Measurements from ENCODE around the gene MUC12. TPM values are rescaled to one million over a fixed set of nuclear protein-coding genes. Genes with fewer than 3 reads are reported as not detected.

MUC12 gene
- total RNA-seq, 4 donors from 2014 or later: 4.8 to 31.8 (median 9.0) TPM

- Histone ChIP-seq H3K4me1 (no peaks in the 10 kb centered on the region), H3K27me3 (no peaks in the 10 kb centered on the region), H3K4me3 (no peak overlapping the region), H3K9me3 (no peaks in the 10 kb centered on the region), H3K36me3 (peaks cover 0 to 14% (median 0%) of the 10 kb centered on the region in 3 donors), H3K27ac (no peak overlapping the region)
- TF ChIP-seq POLR2A (IDR thresholded peaks at IDR 0.05): no peak
- TF ChIP-seq, protein P1, sequence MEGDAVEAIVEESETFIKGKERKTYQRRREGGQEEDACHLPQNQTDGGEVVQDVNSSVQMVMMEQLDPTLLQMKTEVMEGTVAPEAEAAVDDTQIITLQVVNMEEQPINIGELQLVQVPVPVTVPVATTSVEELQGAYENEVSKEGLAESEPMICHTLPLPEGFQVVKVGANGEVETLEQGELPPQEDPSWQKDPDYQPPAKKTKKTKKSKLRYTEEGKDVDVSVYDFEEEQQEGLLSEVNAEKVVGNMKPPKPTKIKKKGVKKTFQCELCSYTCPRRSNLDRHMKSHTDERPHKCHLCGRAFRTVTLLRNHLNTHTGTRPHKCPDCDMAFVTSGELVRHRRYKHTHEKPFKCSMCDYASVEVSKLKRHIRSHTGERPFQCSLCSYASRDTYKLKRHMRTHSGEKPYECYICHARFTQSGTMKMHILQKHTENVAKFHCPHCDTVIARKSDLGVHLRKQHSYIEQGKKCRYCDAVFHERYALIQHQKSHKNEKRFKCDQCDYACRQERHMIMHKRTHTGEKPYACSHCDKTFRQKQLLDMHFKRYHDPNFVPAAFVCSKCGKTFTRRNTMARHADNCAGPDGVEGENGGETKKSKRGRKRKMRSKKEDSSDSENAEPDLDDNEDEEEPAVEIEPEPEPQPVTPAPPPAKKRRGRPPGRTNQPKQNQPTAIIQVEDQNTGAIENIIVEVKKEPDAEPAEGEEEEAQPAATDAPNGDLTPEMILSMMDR (IDR thresholded peaks at IDR 0.05): no peak
- no peak for DNase-seq
These were observed 21.6 kb upstream of the MUC12 start for GRCh38 chr7:100947792-100948191.

DNA sequence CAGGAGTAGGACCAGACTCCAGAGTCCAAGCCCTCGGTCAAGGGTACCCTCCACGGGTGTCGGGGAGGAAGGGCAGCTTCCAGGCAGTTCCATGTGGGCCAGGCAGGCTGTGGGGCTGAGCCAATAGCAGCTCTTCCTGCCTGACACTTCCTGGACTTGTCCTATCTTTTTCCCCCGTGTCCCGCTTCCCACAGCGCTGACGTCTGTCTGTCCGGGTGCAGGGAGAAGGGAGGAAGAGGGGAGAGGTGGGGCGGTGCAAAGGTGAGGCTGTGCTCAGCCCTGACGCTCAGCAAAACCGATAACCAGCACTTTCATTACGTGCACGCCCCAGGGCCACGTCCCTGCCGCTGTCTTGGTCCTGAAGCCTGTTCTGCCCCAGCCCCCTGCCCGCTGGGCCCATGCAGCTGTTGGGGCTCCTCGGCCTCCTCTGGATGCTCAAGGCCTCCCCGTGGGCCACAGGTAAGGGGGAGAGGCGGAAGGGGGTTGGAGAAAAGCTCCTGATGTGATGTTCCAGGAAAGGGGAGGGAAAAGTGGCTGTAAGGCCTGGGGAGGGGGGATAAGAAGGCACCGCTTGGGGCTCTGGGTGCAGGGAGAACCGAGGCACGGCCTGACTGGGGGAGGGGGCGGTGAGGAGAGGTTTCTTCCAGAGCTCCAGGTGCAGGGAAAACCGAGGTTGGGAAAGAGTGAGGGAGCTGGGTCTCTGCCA lies 20.0 kb upstream of the MUC12 start, which contains the start of gene MUC3A:
TSS of gene MUC3A (plus strand) at position 308 of the 706 bp plus-strand sequence. CDS start at position 399, 91 bp downstream.
- peak within 1 kb of the TSS in 3 of 4 donors; percentile 77 to 96 (median 88) for H3K27ac ChIP-seq
- peak in 2 of 3 donors; percentile 92 to 95 for DNase-seq
- peaks cover 0 to 26% (median 0%) of the 10 kb centered on the region in 3 donors for H3K36me3 ChIP-seq
- H3K9me3 ChIP-seq: no peaks in the 10 kb centered on the region
- H3K27me3 ChIP-seq: no peaks in the 10 kb centered on the region
- peak; percentile 94 to 96 for TF ChIP-seq POLR2A (IDR thresholded peaks at IDR 0.05)
- TF ChIP-seq, protein P1 (IDR thresholded peaks at IDR 0.05): no peak
- H3K4me1 ChIP-seq: no peaks in the 10 kb centered on the region
- peak within 1 kb of the TSS in 3 of 4 donors; percentile 38 to 79 (median 56) for H3K4me3 ChIP-seq

- Histone ChIP-seq H3K4me1 (no peaks in the 10 kb centered on the region), H3K27ac (peak overlapping the region in 3 of 4 donors; percentile 77 to 96 (median 88)), H3K4me3 (peak overlapping the region in 3 of 4 donors; percentile 38 to 79 (median 56)), H3K36me3 (peaks cover 0 to 32% (median 0%) of the 10 kb centered on the region in 3 donors), H3K9me3 (no peaks in the 10 kb centered on the region), H3K27me3 (no peaks in the 10 kb centered on the region)
- TF ChIP-seq, protein P1 (IDR thresholded peaks at IDR 0.05): peak in 1 of 6 experiments; percentile 25
- TF ChIP-seq POLR2A (IDR thresholded peaks at IDR 0.05): no peak
- peak in 2 of 3 donors; percentile 58 to 72 for DNase-seq
These were observed 19.4 kb upstream of the MUC12 start for GRCh38 chr7:100949933-100950443.

DNA sequence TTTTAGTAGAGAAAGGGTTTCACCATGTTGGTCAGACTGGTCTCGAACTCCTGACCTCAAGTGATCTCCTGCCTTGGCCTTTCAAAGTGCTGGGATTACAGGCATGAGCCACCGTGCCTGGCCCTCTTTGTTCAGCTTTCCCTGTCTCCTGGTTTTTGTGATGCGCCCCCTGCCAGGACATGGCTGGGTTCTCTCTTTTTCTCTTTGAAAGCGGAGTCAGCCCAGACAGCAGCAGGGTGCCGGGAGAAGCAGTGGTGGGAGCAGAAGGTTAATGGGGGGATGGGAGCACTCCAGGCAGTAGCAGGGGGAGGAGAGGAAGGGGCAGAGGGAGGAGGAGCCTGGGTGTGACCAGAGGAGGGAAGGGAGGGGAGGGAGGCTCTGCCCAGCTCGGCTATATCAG lies 18.2 kb upstream of the MUC12 start:
- H3K9me3 ChIP-seq: no peaks in the 10 kb centered on the region
- H3K4me1 ChIP-seq: no peaks in the 10 kb centered on the region
- peak overlapping the region in 2 of 4 donors; percentile 56 to 79 for H3K4me3 ChIP-seq
- H3K36me3 ChIP-seq: peaks cover 0 to 38% (median 0%) of the 10 kb centered on the region in 3 donors
- peak overlapping the region in 1 of 4 donors; percentile 23 for H3K27ac ChIP-seq
- H3K27me3 ChIP-seq: no peaks in the 10 kb centered on the region
- no peak for TF ChIP-seq POLR2A (IDR thresholded peaks at IDR 0.05)
- TF ChIP-seq, protein P1 (IDR thresholded peaks at IDR 0.05): no peak
- DNase-seq: peak in 1 of 3 donors; percentile 45

- H3K4me3 ChIP-seq: peak overlapping the region in 1 of 4 donors; percentile 79
- no peaks in the 10 kb centered on the region for H3K27me3 ChIP-seq
- no peaks in the 10 kb centered on the region for H3K9me3 ChIP-seq
- TF ChIP-seq, protein P1 (IDR thresholded peaks at IDR 0.05): no peak
- no peak for TF ChIP-seq POLR2A (IDR thresholded peaks at IDR 0.05)
- H3K36me3 ChIP-seq: peaks cover 0 to 38% (median 0%) of the 10 kb centered on the region in 3 donors
- no peak for DNase-seq
- H3K27ac ChIP-seq: peak overlapping the region in 1 of 4 donors; percentile 23
- H3K4me1 ChIP-seq: no peaks in the 10 kb centered on the region
These were observed 17.3 kb upstream of the MUC12 start for GRCh38 chr7:100951888-100952560.
